Breast epithelium (tissue), 3 donors: ENCODE measurements around the gene POMZP3.
"Not testable (repeated sequence)": the region's sequence is repeated elsewhere in the genome, so short reads cannot be mapped to it uniquely, and the experiment has no call there.

Experiments
- CTCF ChIP-seq, 3 donors: fragments of 450-650 bp; IDR thresholded peaks; one replicate each; pipeline ENCODE4 v1.5.1; 2016 to 2017; ENCODE audit warnings: antibody characterized with exemption in 3 of 3, mild to moderate bottlenecking in 3 of 3, moderate library complexity in 3 of 3
- POLR2A ChIP-seq: fragments of 450-650 bp; IDR thresholded peaks from one replicate; pipeline ENCODE4 v1.6.1; 2016; ENCODE audit warnings: antibody characterized with exemption, mild to moderate bottlenecking, moderate library complexity

GRCh38 chr7:76608469-76608868 is 18.6 kb downstream of the POMZP3 start:
- not testable (repeated sequence) for TF ChIP-seq CTCF (IDR thresholded peaks at IDR 0.05); POLR2A
